IMR-90 (cell line): ENCODE measurements around the gene CCL4L2. TPM values are rescaled to one million over a fixed set of nuclear protein-coding genes. Genes with fewer than 3 reads are reported as not detected.
"Not testable (repeated sequence)": the region's sequence is repeated elsewhere in the genome, so short reads cannot be mapped to it uniquely, and the experiment has no call there.

ENCODE experiments used
- ATAC-seq: fragments of 200-7000 bp; cut with Tn5 transposase; 2 replicates; pipeline ENCODE4 v1.9.1; 2020; ENCODE audit warnings: low read depth, mild to moderate bottlenecking, moderate library complexity
- BruUV-seq: library from RNA; stranded (reverse); fragments of 400-500 nt; replicated peaks from 2 replicates; lab custom pipeline; 2021; lab: Mats Ljungman, UMichigan
- CTCF ChIA-PET: fragments of 300-600 bp; formaldehyde crosslinking; extraction: SDS; loops from one replicate; lab custom pipeline; 2021; ENCODE audit warnings: antibody characterized with exemption; lab: Yijun Ruan, JAX
- POLR2A ChIA-PET: fragments of 300-600 bp; sonication (Branson Sonifier 250); formaldehyde crosslinking; loops from one replicate; lab custom pipeline; 2022; ENCODE audit warnings: antibody characterized with exemption; ENCODE audit not compliant: unreplicated experiment; lab: Charles Lee
- DNase-seq: peaks from one replicate; pipeline ENCODE4 v3.0.0; 2013
- H2AFZ ChIP-seq: replicated peaks from 2 replicates; pipeline ENCODE3; 2013; ENCODE audit warnings: low read length, mild to moderate bottlenecking; ENCODE audit not compliant: poor library complexity
- H2AK5ac ChIP-seq: 2 replicates; pipeline ENCODE4 v1.6.1; 2013; ENCODE audit warnings: low read depth, low read length, inconsistent platforms
- H2AK9ac ChIP-seq: replicated peaks from 2 replicates; pipeline ENCODE3; 2013; ENCODE audit warnings: mild to moderate bottlenecking, low read depth, low read length, moderate library complexity; ENCODE audit not compliant: poor library complexity
- H2BK120ac ChIP-seq: 2 replicates; pipeline ENCODE4 v1.6.1; 2013; ENCODE audit warnings: low read depth, low read length, inconsistent platforms
- H2BK15ac ChIP-seq: 3 replicates; pipeline ENCODE4 v1.6.1; 2013; ENCODE audit warnings: low read depth, low read length, inconsistent platforms
- H2BK20ac ChIP-seq: 2 replicates; pipeline ENCODE4 v1.6.1; 2013; ENCODE audit warnings: low read depth, mild to moderate bottlenecking, inconsistent platforms, low read length, moderate library complexity
- H2BK5ac ChIP-seq: 2 replicates; pipeline ENCODE4 v1.6.1; 2013; ENCODE audit warnings: mild to moderate bottlenecking, low read depth, low read length, inconsistent platforms; ENCODE audit not compliant: poor library complexity, severe bottlenecking
- H3K14ac ChIP-seq: replicated peaks from 2 replicates; pipeline ENCODE4 v1.6.1; 2013; ENCODE audit warnings: low read depth, low read length, inconsistent platforms
- H3K18ac ChIP-seq: 2 replicates; pipeline ENCODE4 v1.6.1; 2013; ENCODE audit warnings: low read depth, low read length, control low read depth
- H3K23ac ChIP-seq: 2 replicates; pipeline ENCODE4 v1.6.1; 2013; ENCODE audit warnings: low read depth, low read length, inconsistent platforms
- H3K27ac ChIP-seq: 2 replicates; pipeline ENCODE4 v1.5.1; 2013; ENCODE audit warnings: mild to moderate bottlenecking, control low read depth, low read length; ENCODE audit not compliant: insufficient read depth
- H3K27me3 ChIP-seq: 2 replicates; pipeline ENCODE4 v1.6.1; 2013; ENCODE audit warnings: low read length; ENCODE audit not compliant: control insufficient read depth, insufficient read depth
- H3K36me3 ChIP-seq: 2 replicates; pipeline ENCODE4 v1.6.1; 2013; ENCODE audit warnings: low read length, mixed read lengths; ENCODE audit not compliant: control insufficient read depth, insufficient read depth
- H3K4ac ChIP-seq: 2 replicates; pipeline ENCODE4 v1.6.1; 2013; ENCODE audit warnings: low read depth, low read length, inconsistent platforms
- H3K4me1 ChIP-seq: 2 replicates; pipeline ENCODE4 v1.6.1; 2013; ENCODE audit warnings: low read length, mixed read lengths; ENCODE audit not compliant: control insufficient read depth, insufficient read depth
- H3K4me2 ChIP-seq: 2 replicates; pipeline ENCODE4 v1.6.1; 2013; ENCODE audit warnings: low read depth, mild to moderate bottlenecking, control low read depth, low read length, moderate library complexity
- H3K4me3 ChIP-seq: 2 replicates; pipeline ENCODE4 v1.5.1; 2013; ENCODE audit warnings: low read depth, mild to moderate bottlenecking, control low read depth, low read length, moderate library complexity; ENCODE audit not compliant: insufficient read depth
- H3K56ac ChIP-seq: 2 replicates; pipeline ENCODE4 v1.6.1; 2013; ENCODE audit warnings: low read length, inconsistent platforms; ENCODE audit not compliant: insufficient read depth; ENCODE audit errors: extremely low read depth
- H3K79me1 ChIP-seq, 2 experiments: 2 replicates each; pipeline ENCODE4 v1.6.1; 2013; ENCODE audit warnings: low read length in 2 of 2, inconsistent platforms in 1 of 2, low read depth in 1 of 2
- H3K9ac ChIP-seq: 2 replicates; pipeline ENCODE4 v1.6.1; 2013; ENCODE audit warnings: low read depth, low read length, control low read depth
- H3K9me1 ChIP-seq: 2 replicates; pipeline ENCODE4 v1.6.1; 2013; ENCODE audit warnings: low read length, inconsistent platforms; ENCODE audit not compliant: insufficient read depth
- H3K9me3 ChIP-seq: 2 replicates; pipeline ENCODE4 v1.6.1; 2013; ENCODE audit warnings: low read length; ENCODE audit not compliant: control insufficient read depth, insufficient read depth
- H4K20me1 ChIP-seq: 2 replicates; pipeline ENCODE4 v1.6.1; 2013; ENCODE audit warnings: low read length, inconsistent platforms; ENCODE audit not compliant: insufficient read depth
- H4K5ac ChIP-seq: 2 replicates; pipeline ENCODE4 v1.6.1; 2013; ENCODE audit warnings: mild to moderate bottlenecking, low read depth, low read length, control low read depth
- H4K8ac ChIP-seq, 2 experiments: 2 replicates each; pipeline ENCODE4 v1.6.1; 2013; ENCODE audit warnings: low read depth in 2 of 2, low read length in 2 of 2, control low read depth in 1 of 2, inconsistent platforms in 1 of 2
- H4K91ac ChIP-seq: 2 replicates; pipeline ENCODE4 v1.6.1; 2013; ENCODE audit warnings: low read depth, low read length, inconsistent platforms; ENCODE audit not compliant: insufficient read depth
- CTCF ChIP-seq: conservative IDR thresholded peaks from 2 replicates; pipeline ENCODE4 v1.5.1; 2012; ENCODE audit warnings: mild to moderate bottlenecking, low read depth, low read length, improper control_type of control experiment
- MAFK ChIP-seq: IDR thresholded peaks from 2 replicates; pipeline ENCODE4 v1.6.1; 2012; ENCODE audit warnings: low read depth, low read length, improper control_type of control experiment
- MAZ ChIP-seq: IDR thresholded peaks from 2 replicates; pipeline ENCODE4 v1.6.1; 2012; ENCODE audit warnings: low read depth, mild to moderate bottlenecking, low read length, improper control_type of control experiment, moderate library complexity, borderline replicate concordance
- POLR2A ChIP-seq: IDR thresholded peaks from 2 replicates; pipeline ENCODE4 v1.6.1; 2012; ENCODE audit warnings: mild to moderate bottlenecking, low read depth, low read length
- RAD21 ChIP-seq: IDR thresholded peaks from 2 replicates; pipeline ENCODE4 v1.6.1; 2012; ENCODE audit warnings: low read length, improper control_type of control experiment
- RFX5 ChIP-seq: IDR thresholded peaks from 2 replicates; pipeline ENCODE4 v1.8.0; 2012; ENCODE audit warnings: low read depth, mild to moderate bottlenecking, low read length, moderate library complexity
- WGBS, 2 experiments: methylation state at CpG; one replicate each; pipeline versions ENCODE4 v1.1.5 to v1.1.7; 2013; ENCODE audit warnings: missing lambda C conversion rate in 2 of 2; ENCODE audit not compliant: insufficient read length in 1 of 2; ENCODE audit errors: extremely low coverage in 2 of 2; 5-methylcytosine and 5-hydroxymethylcytosine counted together
- dilution Hi-C: fragments of 300-500 bp; cut with HindIII; formaldehyde crosslinking; loops from one replicate; pipeline ENCODE4 v1.14.3; 2018; ENCODE audit warnings: low sequenced_read_pairs; ENCODE audit not compliant: unreplicated experiment
- in situ Hi-C: fragments of 300-500 bp; cut with MboI; formaldehyde crosslinking; loops from 3 replicates; pipeline ENCODE4 v1.14.3; 2019; ENCODE audit warnings: low sequenced_read_pairs, inconsistent platforms, mixed read lengths
- intact Hi-C: fragments of 100-400 bp; cut with micrococcal nuclease; formaldehyde crosslinking; loops from 2 replicates; pipeline ENCODE4 v1.10.0; 2022
- polyA plus RNA-seq, 3 experiments: library from polyadenylated mRNA; depleted of rRNA; stranded (reverse); fragments of >200 nt; gene quantifications; 2 replicates each; pipeline ENCODE4 v1.2.3, GENCODE V29; 2012; ENCODE audit warnings: low replicate concordance in 1 of 3
- total RNA-seq: library from RNA; depleted of rRNA; stranded (reverse); fragments of >200 nt; gene quantifications from 2 replicates; pipeline ENCODE4 v1.2.3, GENCODE V29; 2012

Gene CCL4L2
- total and polyA plus RNA-seq, 2 of the 4 experiments (the other 2 are of a cell fraction), result not detected

- 52% methylated on average over 3 of the region's 7 CpGs; no CpG with 5 or more reads in 1 of the 2 experiments for WGBS, 2 experiments
- H3K4me3 ChIP-seq, result no peak overlapping the region
- H3K79me1 ChIP-seq, result no peaks in the 10 kb centered on the region
- no peak overlapping the region for H4K91ac ChIP-seq
- BruUV-seq, result no TSS peak
- H2AK9ac ChIP-seq, result no peak overlapping the region
- H3K9me1 ChIP-seq, result no peaks in the 10 kb centered on the region; the same call in 1 of the 2 replicates
- no peak overlapping the region for H2BK5ac ChIP-seq
- no peak overlapping the region for H2AK5ac ChIP-seq
- ATAC-seq, result no peak
- ChIA-PET CTCF (no interaction called here), POLR2A (no interaction called here)
- H3K23ac ChIP-seq, result no peak overlapping the region
- H2BK20ac ChIP-seq, result no peak overlapping the region
- intact Hi-C loops, result no loop called here
- no peak overlapping the region for H3K4ac ChIP-seq
- H3K14ac ChIP-seq, result no peak overlapping the region
- H4K20me1 ChIP-seq, result no peaks in the 10 kb centered on the region
- H4K5ac ChIP-seq, result no peak overlapping the region
- no peak overlapping the region for H3K9ac ChIP-seq
- peaks cover 7% of the 10 kb centered on the region for H3K27me3 ChIP-seq
- H3K4me2 ChIP-seq, result no peak overlapping the region
- no peaks in the 10 kb centered on the region for H3K4me1 ChIP-seq
- H3K56ac ChIP-seq, result no peak overlapping the region
- dilution Hi-C loops, result no loop called here
- no peak overlapping the region for H3K18ac ChIP-seq
- no peak overlapping the region for H4K8ac ChIP-seq
- no peak for DNase-seq
- no peaks in the 10 kb centered on the region for H3K9me3 ChIP-seq
- H3K27ac ChIP-seq, result no peak overlapping the region
- no peaks in the 10 kb centered on the region for H3K36me3 ChIP-seq
- H2AFZ ChIP-seq, result no peak overlapping the region
- H2BK120ac ChIP-seq, result no peak overlapping the region
- no peak overlapping the region for H2BK15ac ChIP-seq
- in situ Hi-C loops, result loop anchor here (5.0 kb wide), 1 partner anchor 62 kb away; no protein-coding TSS in a partner anchor
- no peak for TF ChIP-seq MAZ
- TF ChIP-seq RFX5, result no peak
- no peak for TF ChIP-seq CTCF
- no peak for TF ChIP-seq MAFK
- no peak for TF ChIP-seq POLR2A
- no peak for TF ChIP-seq RAD21
Observed at GRCh38 chr17:36198831-36199465, 11.9 kb upstream of the CCL4L2 start.

GRCh38 chr17:36201102-36201501 is 9.8 kb upstream of the CCL4L2 start:
- H3K4ac ChIP-seq, H4K5ac ChIP-seq, BruUV-seq, H2BK5ac ChIP-seq, H3K27ac ChIP-seq, H4K20me1 ChIP-seq, H3K27me3 ChIP-seq, H2AK9ac ChIP-seq, H3K9ac ChIP-seq, H3K9me3 ChIP-seq, ATAC-seq, H3K4me3 ChIP-seq, H2BK120ac ChIP-seq, H3K14ac ChIP-seq, H3K23ac ChIP-seq, H4K8ac ChIP-seq, H3K56ac ChIP-seq, H2BK20ac ChIP-seq, dilution Hi-C loops, H3K18ac ChIP-seq, H3K4me1 ChIP-seq, H2BK15ac ChIP-seq, H2AFZ ChIP-seq, H4K91ac ChIP-seq, H3K4me2 ChIP-seq, DNase-seq, H3K36me3 ChIP-seq, H3K9me1 ChIP-seq, H3K79me1 ChIP-seq, H2AK5ac ChIP-seq, POLR2A ChIA-PET: not testable (repeated sequence)
- intact Hi-C loops (loop anchor here (5.0 kb wide), 1 partner anchor 54 kb away; no protein-coding TSS in a partner anchor), in situ Hi-C loops (loop anchor here (25.0 kb wide), 1 partner anchor 261 kb away; no protein-coding TSS in a partner anchor)
- 60% methylated on average over 1 of the region's 4 CpGs; no CpG with 5 or more reads in 1 of the 2 experiments for WGBS, 2 experiments
- CTCF ChIA-PET, result interaction anchor here (0.6 kb wide), 1 partner anchor 335 kb away, joined by 3 read pairs; no protein-coding TSS in a partner anchor
